Right lobe of liver (tissue), 4 donors: ENCODE data around the gene EYA2.

Source experiments
- POLR2A ChIP-seq: fragments of 450-650 bp; IDR thresholded peaks from one replicate; pipeline ENCODE4 v1.6.1; 2017; ENCODE audit warnings: antibody characterized with exemption, mild to moderate bottlenecking
- TF ChIP-seq, protein P1 (sequence below), 4 donors: fragments of 200-600 bp in 3 of 4; fragments of 450-650 bp in 1 of 4; IDR thresholded peaks; one replicate each; pipeline versions ENCODE4 v1.5.1 to v1.8.0; 2016 to 2022; ENCODE audit warnings: antibody characterized with exemption in 4 of 4, mild to moderate bottlenecking in 2 of 4
- donor health status: DM: no; HTN: no; CAD: no.
- donor health status: DM: no; HTN: no; CAD: no.
- donor health status: DM: no; HTN: yes; CAD: no.

DNA sequence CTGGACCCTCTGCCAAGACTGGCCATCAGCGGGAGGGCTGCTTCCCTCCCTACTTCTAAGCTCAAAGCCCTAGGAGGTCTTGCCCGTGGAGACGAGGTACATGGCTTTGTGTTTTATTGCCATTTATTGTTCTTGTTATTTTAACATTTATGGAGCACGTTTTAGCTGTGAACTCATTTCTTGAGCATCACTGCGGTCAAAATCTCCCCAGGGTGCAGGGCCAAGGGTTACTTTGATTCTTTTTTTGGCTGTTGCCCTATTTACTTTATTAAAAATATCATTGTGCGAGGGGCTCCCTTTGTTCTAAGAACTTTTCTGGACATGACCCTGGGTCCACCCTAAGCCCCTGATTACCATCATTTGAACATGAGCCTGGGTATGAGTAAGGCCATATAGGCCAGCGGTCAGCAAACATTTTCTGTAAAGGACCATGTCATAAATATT is 51.6 kb downstream of the EYA2 start:
- TF ChIP-seq POLR2A = no peak
- TF ChIP-seq, protein P1, sequence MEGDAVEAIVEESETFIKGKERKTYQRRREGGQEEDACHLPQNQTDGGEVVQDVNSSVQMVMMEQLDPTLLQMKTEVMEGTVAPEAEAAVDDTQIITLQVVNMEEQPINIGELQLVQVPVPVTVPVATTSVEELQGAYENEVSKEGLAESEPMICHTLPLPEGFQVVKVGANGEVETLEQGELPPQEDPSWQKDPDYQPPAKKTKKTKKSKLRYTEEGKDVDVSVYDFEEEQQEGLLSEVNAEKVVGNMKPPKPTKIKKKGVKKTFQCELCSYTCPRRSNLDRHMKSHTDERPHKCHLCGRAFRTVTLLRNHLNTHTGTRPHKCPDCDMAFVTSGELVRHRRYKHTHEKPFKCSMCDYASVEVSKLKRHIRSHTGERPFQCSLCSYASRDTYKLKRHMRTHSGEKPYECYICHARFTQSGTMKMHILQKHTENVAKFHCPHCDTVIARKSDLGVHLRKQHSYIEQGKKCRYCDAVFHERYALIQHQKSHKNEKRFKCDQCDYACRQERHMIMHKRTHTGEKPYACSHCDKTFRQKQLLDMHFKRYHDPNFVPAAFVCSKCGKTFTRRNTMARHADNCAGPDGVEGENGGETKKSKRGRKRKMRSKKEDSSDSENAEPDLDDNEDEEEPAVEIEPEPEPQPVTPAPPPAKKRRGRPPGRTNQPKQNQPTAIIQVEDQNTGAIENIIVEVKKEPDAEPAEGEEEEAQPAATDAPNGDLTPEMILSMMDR (IDR thresholded peaks at IDR 0.05) = no peak
